SK-N-SH (cell line): ENCODE data around the gene TUBA4B. TPM values are rescaled to one million over a fixed set of nuclear protein-coding genes. Genes with fewer than 3 reads are reported as not detected.

Experiments used
- CTCF ChIA-PET: fragments of 300-600, 350-600 bp; formaldehyde crosslinking; extraction: SDS; loops from one replicate; lab custom pipeline; 2021; lab: Yijun Ruan, JAX
- POLR2A ChIA-PET: fragments of 350-600 bp; sonication (Branson Sonifier 250); formaldehyde crosslinking; extraction: SDS; loops from one replicate; lab custom pipeline; 2020; ENCODE audit warnings: antibody characterized with exemption, inconsistent platforms; lab: Yijun Ruan, JAX
- DNase-seq: peaks from one replicate; pipeline ENCODE4 v3.0.0; 2012
- H2AFZ ChIP-seq: fragments of 200-600 bp; sonication (generic); 2 replicates; pipeline ENCODE4 v1.8.1; 2016; ENCODE audit warnings: antibody characterized with exemption, mild to moderate bottlenecking, low read depth
- H3F3A ChIP-seq: fragments of 200-600 bp; sonication (generic); replicated peaks from 2 replicates; pipeline ENCODE3; 2016; ENCODE audit warnings: antibody characterized with exemption, mild to moderate bottlenecking; ENCODE audit not compliant: insufficient read depth
- H3K27ac ChIP-seq, 2 experiments: fragments of 200-500 bp in 1 of 2; fragments of 200-600 bp in 1 of 2; sonication (Bioruptor generic) in 1 of 2; sonication (generic), shearing (Covaris generic) in 1 of 2; 2 replicates each; pipeline versions ENCODE4 v1.5.1 to v1.6.1; 2014 to 2016; ENCODE audit warnings: low read depth in 2 of 2, inconsistent platforms in 1 of 2, low read length in 1 of 2, mild to moderate bottlenecking in 1 of 2, mixed read lengths in 1 of 2
- H3K27me3 ChIP-seq: fragments of 200-600 bp; sonication (generic), shearing (Covaris generic); 2 replicates; pipeline ENCODE4 v1.6.1; 2016; ENCODE audit warnings: mixed run types; ENCODE audit not compliant: insufficient read depth
- H3K36me3 ChIP-seq, 2 experiments: fragments of 200-500 bp in 1 of 2; fragments of 200-600 bp in 1 of 2; sonication (Bioruptor generic) in 1 of 2; sonication (generic) in 1 of 2; replicated peaks in 1 of 2; 2 replicates each; pipeline versions ENCODE3 to v1.5.1; 2014 to 2016; ENCODE audit warnings: low read length in 1 of 2, mild to moderate bottlenecking in 1 of 2; ENCODE audit not compliant: insufficient read depth in 2 of 2, control insufficient read depth in 1 of 2
- H3K4me1 ChIP-seq, 2 experiments: fragments of 200-500 bp in 1 of 2; fragments of 200-600 bp in 1 of 2; sonication (Bioruptor generic) in 1 of 2; sonication (generic), shearing (Covaris generic) in 1 of 2; 2 replicates each; pipeline versions ENCODE4 v1.5.1 to v1.6.1; 2014 to 2016; ENCODE audit warnings: low read depth in 1 of 2, low read length in 1 of 2, mixed run types in 1 of 2; ENCODE audit not compliant: insufficient read depth in 2 of 2, control insufficient read depth in 1 of 2
- H3K4me2 ChIP-seq: fragments of 200-600 bp; sonication (generic), shearing (Covaris generic); 2 replicates; pipeline ENCODE4 v1.6.1; 2017; ENCODE audit warnings: mixed run types
- H3K4me3 ChIP-seq, 2 experiments: fragments of 200-500 bp in 1 of 2; fragments of 200-600 bp in 1 of 2; sonication (Bioruptor generic) in 1 of 2; sonication (generic), shearing (Covaris generic) in 1 of 2; 2 replicates each; pipeline versions ENCODE4 v1.5.1 to v1.8.1; 2014 to 2016; ENCODE audit warnings: low read depth in 2 of 2, inconsistent platforms in 1 of 2, low read length in 1 of 2, mild to moderate bottlenecking in 1 of 2, mixed read lengths in 1 of 2, moderate library complexity in 1 of 2
- H3K79me2 ChIP-seq: fragments of 200-600 bp; sonication (generic); 2 replicates; pipeline ENCODE4 v1.8.1; 2017; ENCODE audit warnings: mild to moderate bottlenecking; ENCODE audit not compliant: insufficient read depth
- H3K9ac ChIP-seq: fragments of 200-600 bp; sonication (generic); 2 replicates; pipeline ENCODE4 v1.6.1; 2017; ENCODE audit warnings: mixed run types
- H3K9me2 ChIP-seq: fragments of 200-600 bp; sonication (generic); 2 replicates; pipeline ENCODE4 v1.6.1; 2017; ENCODE audit warnings: mixed run types
- H3K9me3 ChIP-seq: fragments of 200-600 bp; sonication (generic); 2 replicates; pipeline ENCODE4 v1.6.1; 2017; ENCODE audit warnings: mixed run types, mild to moderate bottlenecking, moderate library complexity
- H4K20me1 ChIP-seq: fragments of 200-600 bp; sonication (generic); 2 replicates; pipeline ENCODE4 v1.6.1; 2017; ENCODE audit warnings: mild to moderate bottlenecking, mixed run types; ENCODE audit not compliant: insufficient read depth
- CHD2 ChIP-seq: fragments of 150-350 bp; IDR thresholded peaks from 2 replicates; pipeline ENCODE4 v1.6.1; 2018; ENCODE audit warnings: low read length; ENCODE audit not compliant: partially characterized antibody
- EZH2phosphoT487 ChIP-seq: fragments of 200-600 bp; sonication (generic); IDR thresholded peaks from 2 replicates; pipeline ENCODE4 v1.6.1; 2017; ENCODE audit warnings: low read depth, mixed run types, mild to moderate bottlenecking, antibody characterized with exemption, moderate library complexity, borderline replicate concordance
- FOXJ3 ChIP-seq: sonication (generic); formaldehyde crosslinking; IDR thresholded peaks from 2 replicates; pipeline ENCODE4 v1.5.1; 2020; ENCODE audit warnings: mild to moderate bottlenecking, missing genetic modification reagents
- MAX ChIP-seq: IDR thresholded peaks from 2 replicates; pipeline ENCODE4 v1.4.0; 2012; ENCODE audit warnings: low read depth
- MXI1 ChIP-seq: IDR thresholded peaks from 2 replicates; pipeline ENCODE4 v1.6.1; 2012; ENCODE audit warnings: mild to moderate bottlenecking, low read depth, low read length, improper control_type of control experiment
- NFIC ChIP-seq: IDR thresholded peaks from 2 replicates; pipeline ENCODE4 v1.4.0; 2012; ENCODE audit warnings: borderline replicate concordance
- REST ChIP-seq: IDR thresholded peaks from 2 replicates; pipeline ENCODE4 v1.6.1; 2012; ENCODE audit warnings: mild to moderate bottlenecking, low read depth, low read length, moderate library complexity
- TAF1 ChIP-seq: IDR thresholded peaks from 2 replicates; pipeline ENCODE4 v1.6.1; 2012; ENCODE audit warnings: low read depth, mild to moderate bottlenecking, low read length, moderate library complexity, borderline replicate concordance
- WGBS: methylation state at CpG from one replicate; pipeline ENCODE4 v1.1.6; 2017; ENCODE audit warnings: low lambda C conversion rate; 5-methylcytosine and 5-hydroxymethylcytosine counted together
- polyA plus RNA-seq, 3 experiments: library from polyadenylated mRNA; depleted of rRNA; stranded (reverse); fragments of >200 nt; gene quantifications; 2 replicates each; pipeline ENCODE4 v1.2.3, GENCODE V29; 2012

Gene TUBA4B
- polyA plus RNA-seq, 1 of the 3 experiments (the other 2 are of a cell fraction) = 0.03 TPM

GRCh38 chr2:219218217-219218731 lies 34.8 kb upstream of the TUBA4B start:
- Histone ChIP-seq H3K4me3 (peak overlapping the region; percentile 60 to 70), H3K9ac (peak overlapping the region; percentile 70), H2AFZ (peak overlapping the region; percentile 56; the same call in 1 of the 2 replicates), H3K4me2 (peak overlapping the region; percentile 100), H3K27me3 (no peaks in the 10 kb centered on the region), H3K9me2 (no peaks in the 10 kb centered on the region), H3K9me3 (no peaks in the 10 kb centered on the region), H3K4me1 (peaks cover 5 to 30% of the 10 kb centered on the region in 2 experiments; a peak in 3 of 4 replicates), H4K20me1 (no peaks in the 10 kb centered on the region), H3K36me3 (peaks cover 18 to 52% of the 10 kb centered on the region in 2 experiments), H3K27ac (peak overlapping the region; percentile 87 to 99), H3F3A (peaks cover 27% of the 10 kb centered on the region)
- WGBS = 0% methylated on average over 11 of the region's 37 CpGs
- ChIA-PET CTCF (interaction anchor here (0.8 to 4.7 kb wide), 11 partner anchors 11 to 222 kb away, joined by 3 to 26 read pairs (median 5); partner anchors contain the start of genes ANKZF1, ATG9A, DNAJB2 and NHEJ1), POLR2A (interaction anchor here (0.9 to 4.0 kb wide), 9 partner anchors 11 to 234 kb away, joined by 3 to 52 read pairs (median 6); partner anchors contain the start of genes ANKZF1, ATG9A, CNPPD1 and DNAJB2)
- peak; percentile 85 for DNase-seq
- TF ChIP-seq EZH2phosphoT487 (no peak), CHD2 (peak; percentile 7), FOXJ3 (CRISPR knock-in tag) (peak; percentile 28; the same call in 1 of the 2 replicates), MAX (0 out of 2 replicates have a peak, but pooled peaks have one; percentile 65), TAF1 (0 out of 2 replicates have a peak, but pooled peaks have one; percentile 21), MXI1 (no peak), NFIC (0 out of 2 replicates have a peak, but pooled peaks have one; percentile 3), REST (peak; percentile 93)
- TF ChIP-seq, all 33 proteins: peak for 6
- H3K79me2 ChIP-seq = no peaks in the 10 kb centered on the region
